Prostate gland (tissue), 2 donors: ENCODE results near the gene SNX10.

ENCODE experiments used
- POLR2AphosphoS5 ChIP-seq: sonication (generic); formaldehyde crosslinking; IDR thresholded peaks from one replicate; pipeline ENCODE4 v1.6.1; 2017; ENCODE audit warnings: antibody characterized with exemption
- TF ChIP-seq, protein P1 (sequence below), 4 experiments: fragments of 200-600 bp in 2 of 4; fragments of 450-650 bp in 2 of 4; sonication (generic) in 2 of 4; IDR thresholded peaks; 1 replicate in 3 of 4; 2 replicates in 1 of 4; pipeline ENCODE4 v1.5.1; 2016 to 2019; ENCODE audit warnings: antibody characterized with exemption in 4 of 4, mild to moderate bottlenecking in 2 of 4, moderate library complexity in 2 of 4

DNA sequence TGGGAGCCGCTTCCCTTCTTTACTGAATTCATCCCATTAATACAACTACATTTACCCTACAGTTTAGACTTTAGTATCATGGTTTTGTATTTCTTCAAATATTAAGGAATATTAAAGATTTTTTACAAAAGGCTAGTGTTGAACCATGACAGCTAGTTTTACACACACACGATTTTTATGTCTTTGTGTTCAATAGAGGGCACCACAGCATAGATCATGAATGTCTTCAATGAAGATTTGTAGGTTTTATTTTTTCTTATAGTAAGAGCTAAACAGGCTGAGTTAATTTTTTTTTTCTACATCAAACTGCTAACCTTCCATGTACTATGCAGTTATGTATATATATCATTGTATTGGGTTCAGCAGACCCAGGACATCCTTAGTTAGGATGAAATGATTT is 76.9 kb downstream of the SNX10 start:
- TF ChIP-seq, protein P1, sequence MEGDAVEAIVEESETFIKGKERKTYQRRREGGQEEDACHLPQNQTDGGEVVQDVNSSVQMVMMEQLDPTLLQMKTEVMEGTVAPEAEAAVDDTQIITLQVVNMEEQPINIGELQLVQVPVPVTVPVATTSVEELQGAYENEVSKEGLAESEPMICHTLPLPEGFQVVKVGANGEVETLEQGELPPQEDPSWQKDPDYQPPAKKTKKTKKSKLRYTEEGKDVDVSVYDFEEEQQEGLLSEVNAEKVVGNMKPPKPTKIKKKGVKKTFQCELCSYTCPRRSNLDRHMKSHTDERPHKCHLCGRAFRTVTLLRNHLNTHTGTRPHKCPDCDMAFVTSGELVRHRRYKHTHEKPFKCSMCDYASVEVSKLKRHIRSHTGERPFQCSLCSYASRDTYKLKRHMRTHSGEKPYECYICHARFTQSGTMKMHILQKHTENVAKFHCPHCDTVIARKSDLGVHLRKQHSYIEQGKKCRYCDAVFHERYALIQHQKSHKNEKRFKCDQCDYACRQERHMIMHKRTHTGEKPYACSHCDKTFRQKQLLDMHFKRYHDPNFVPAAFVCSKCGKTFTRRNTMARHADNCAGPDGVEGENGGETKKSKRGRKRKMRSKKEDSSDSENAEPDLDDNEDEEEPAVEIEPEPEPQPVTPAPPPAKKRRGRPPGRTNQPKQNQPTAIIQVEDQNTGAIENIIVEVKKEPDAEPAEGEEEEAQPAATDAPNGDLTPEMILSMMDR (IDR thresholded peaks at IDR 0.05): no peak
- TF ChIP-seq POLR2AphosphoS5: no peak
